Upper lobe of right lung (tissue), 1 donor: ENCODE measurements around the gene MAN1C1. TPM values are rescaled to one million over a fixed set of nuclear protein-coding genes. Genes with fewer than 3 reads are reported as not detected.
A peak's percentile ranks its signal among the peaks of the same experiment; 100 is the strongest.

ENCODE experiments used
- ATAC-seq: fragments of 200-7000 bp; cut with Tn5 transposase; one replicate; pipeline ENCODE4 v1.9.1; 2020; ENCODE audit warnings: mild to moderate bottlenecking, moderate library complexity
- DNase-seq: peaks from one replicate; pipeline ENCODE4 v3.0.0-alpha.2; 2020
- H3K27ac ChIP-seq: fragments of 200-600 bp; one replicate; pipeline ENCODE4 v1.8.0; 2022
- H3K27me3 ChIP-seq: fragments of 200-600 bp; one replicate; pipeline ENCODE4 v1.8.0; 2022; ENCODE audit warnings: mild to moderate bottlenecking
- H3K36me3 ChIP-seq: fragments of 200-600 bp; one replicate; pipeline ENCODE4 v1.8.0; 2022
- H3K4me1 ChIP-seq: fragments of 200-600 bp; one replicate; pipeline ENCODE4 v1.8.0; 2022
- H3K4me3 ChIP-seq: fragments of 200-600 bp; one replicate; pipeline ENCODE4 v1.8.0; 2022; ENCODE audit warnings: mild to moderate bottlenecking
- H3K9me3 ChIP-seq: fragments of 200-600 bp; one replicate; pipeline ENCODE4 v1.8.0; 2022
- CTCF ChIP-seq: fragments of 200-600 bp; IDR thresholded peaks from one replicate; pipeline ENCODE4 v1.8.0; 2022; ENCODE audit warnings: antibody characterized with exemption
- intact Hi-C: fragments of 100-400 bp; cut with DNase I; formaldehyde crosslinking; loops from one replicate; pipeline ENCODE4 v1.11.0; 2022
- total RNA-seq: library from RNA; stranded (reverse); fragmentation: NEBNext Ultra II Directional; extraction: Animal tissue kit (Norgen Biotek cat#: 25700); gene quantifications from one replicate; pipeline ENCODE4 v1.2.1, GENCODE V29; 2021
- donor health status: DM: no; HTN: yes; CAD: no; lungs with severe emphysema.

The MAN1C1 gene
- total RNA-seq, 1 donor from 2014 or later = 19.7 TPM

- peak; percentile 33 for ATAC-seq
- intact Hi-C loops = no loop called here
- no peak overlapping the region for H3K27ac ChIP-seq
These were observed 42.6 kb upstream of the MAN1C1 start for GRCh38 chr1:25573961-25574360.

GRCh38 chr1:25575191-25575590 lies 41.4 kb upstream of the MAN1C1 start:
- ATAC-seq = no peak

More at GRCh38 chr1:25573961-25574360, 42.6 kb upstream of the MAN1C1 start:
- H3K9me3 ChIP-seq = no peaks in the 10 kb centered on the region
- TF ChIP-seq CTCF = no peak
- DNase-seq = no peak
- no peaks in the 10 kb centered on the region for H3K36me3 ChIP-seq
- peaks cover 4% of the 10 kb centered on the region for H3K4me1 ChIP-seq
- H3K4me3 ChIP-seq = no peak overlapping the region
- no peaks in the 10 kb centered on the region for H3K27me3 ChIP-seq

DNA sequence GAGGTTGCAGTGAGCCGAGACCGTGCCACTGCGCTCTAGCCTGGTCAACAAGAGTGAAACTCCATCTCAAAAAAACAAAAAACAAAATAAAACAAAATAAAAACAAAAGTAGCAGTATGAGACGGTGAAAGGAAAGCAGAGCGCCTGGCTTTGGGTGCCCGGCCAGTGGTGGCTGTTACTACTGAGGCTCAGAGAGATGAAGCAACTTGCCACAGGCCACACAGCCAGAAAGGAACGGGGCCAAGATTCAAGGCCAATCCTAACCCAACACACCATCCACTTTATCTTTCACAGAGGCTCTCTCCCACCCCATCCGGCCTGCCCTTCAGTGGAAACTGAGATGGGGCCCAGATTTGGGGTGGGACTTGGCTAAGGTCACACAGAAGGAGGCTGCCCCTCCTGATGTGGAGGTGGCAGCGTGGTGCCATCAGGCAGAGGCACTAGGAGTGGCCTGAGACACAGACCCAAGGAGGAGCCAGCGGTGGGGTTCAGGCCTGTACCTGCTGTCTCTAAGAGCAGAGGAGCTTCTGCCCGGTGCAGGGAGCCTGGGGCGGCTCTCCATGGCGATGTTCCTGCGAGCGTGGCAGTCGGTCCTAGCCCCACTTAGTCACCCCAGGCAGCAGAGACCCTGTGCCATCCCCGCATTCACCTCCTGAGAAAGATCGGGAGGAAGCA lies 40.0 kb upstream of the MAN1C1 start:
- TF ChIP-seq CTCF = no peak
- Histone ChIP-seq H3K9me3 (no peaks in the 10 kb centered on the region), H3K4me1 (peaks cover 12% of the 10 kb centered on the region), H3K27me3 (no peaks in the 10 kb centered on the region), H3K4me3 (no peak overlapping the region), H3K27ac (no peak overlapping the region), H3K36me3 (no peaks in the 10 kb centered on the region)
- ATAC-seq (no peak), DNase-seq (no peak)
- intact Hi-C loops = no loop called here

More at GRCh38 chr1:25575191-25575590, 41.4 kb upstream of the MAN1C1 start:
- no peaks in the 10 kb centered on the region for H3K9me3 ChIP-seq
- H3K4me1 ChIP-seq = peaks cover 6% of the 10 kb centered on the region
- H3K36me3 ChIP-seq = no peaks in the 10 kb centered on the region
- H3K27ac ChIP-seq = no peak overlapping the region
- TF ChIP-seq CTCF = no peak
- no peaks in the 10 kb centered on the region for H3K27me3 ChIP-seq
- intact Hi-C loops = no loop called here
- H3K4me3 ChIP-seq = no peak overlapping the region
- DNase-seq = no peak

DNA sequence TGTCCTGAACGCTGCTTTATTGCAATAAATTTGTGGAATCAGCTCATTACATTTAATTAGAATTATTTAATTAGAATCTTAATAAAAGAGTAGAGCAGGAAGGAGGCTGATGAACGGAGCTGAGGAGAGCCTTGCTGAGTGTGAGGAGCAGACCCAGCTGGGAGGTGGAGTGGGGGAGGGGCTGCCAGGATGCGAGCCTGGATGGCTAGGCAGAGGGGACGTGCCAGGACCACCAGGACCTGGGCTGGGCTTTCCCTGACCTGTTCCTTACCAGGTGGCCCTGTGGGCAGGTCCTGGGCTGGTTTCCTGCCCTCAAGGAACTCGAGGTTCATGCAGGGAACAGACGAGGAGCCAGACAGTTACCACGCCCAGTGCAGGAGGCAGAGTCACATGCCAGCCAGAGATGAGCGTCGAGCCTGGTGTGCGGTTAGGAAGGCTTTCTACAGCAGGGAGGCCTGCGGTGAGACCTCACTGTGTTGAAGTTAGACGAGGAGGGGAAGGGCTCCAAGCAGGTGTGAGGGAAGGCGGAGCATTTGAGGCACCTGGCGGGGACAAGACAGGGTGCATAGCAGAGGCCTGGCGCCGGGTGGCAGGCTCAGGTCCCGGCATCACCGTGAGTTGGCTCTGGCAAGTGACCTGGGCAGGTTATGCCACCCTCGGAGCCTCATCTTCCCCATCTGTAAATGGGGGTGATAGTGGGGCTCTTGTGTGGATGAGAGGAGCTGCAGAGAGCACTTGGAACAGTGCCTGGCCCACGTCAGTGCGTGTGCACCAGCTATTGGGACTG lies 39.3 kb upstream of the MAN1C1 start:
- intact Hi-C loops = no loop called here
- no peak for ATAC-seq

More for the DNA sequence above, 39.3 kb upstream of the MAN1C1 start:
- DNase-seq = no peak
- H3K4me1 ChIP-seq = peaks cover 12% of the 10 kb centered on the region
- TF ChIP-seq CTCF = no peak
- H3K9me3 ChIP-seq = no peaks in the 10 kb centered on the region
- H3K4me3 ChIP-seq = no peak overlapping the region
- no peaks in the 10 kb centered on the region for H3K36me3 ChIP-seq
- no peaks in the 10 kb centered on the region for H3K27me3 ChIP-seq
- no peak overlapping the region for H3K27ac ChIP-seq
